ENCODE data around the gene RBMS1. TPM values are rescaled to one million over a fixed set of nuclear protein-coding genes. Genes with fewer than 3 reads are reported as not detected.

RBMS1 gene
- total RNA-seq, 1 donor from 2014 or later: 51.1 TPM

DNA sequence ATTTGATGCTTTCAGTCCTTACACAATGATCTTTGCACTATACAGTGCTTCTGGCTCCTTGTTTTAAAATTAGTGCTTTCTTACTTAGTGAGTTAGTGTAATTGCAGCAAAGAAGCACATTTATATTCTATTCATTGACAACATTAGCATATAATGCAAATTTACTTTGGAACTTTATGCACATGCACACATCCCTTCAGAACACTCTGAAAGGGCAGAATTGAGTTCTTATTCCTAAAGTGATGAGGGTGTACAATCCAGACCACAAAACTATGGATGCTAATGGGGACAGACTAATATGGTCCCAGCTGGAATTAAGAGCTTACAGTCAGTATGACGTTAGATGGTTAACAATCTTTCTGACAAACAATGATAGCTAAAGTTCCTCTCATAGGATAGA lies 127.1 kb downstream of the RBMS1 start:
- no peak for TF ChIP-seq CTCF (IDR thresholded peaks at IDR 0.05)

GRCh38 chr2:160365716-160366367 lies 127.8 kb downstream of the RBMS1 start:
- H3K4me1 ChIP-seq: peaks cover 3 to 53% of the 10 kb centered on the region in 2 donors
- no peak for TF ChIP-seq CTCF (IDR thresholded peaks at IDR 0.05)
- H3K4me3 ChIP-seq: no peak overlapping the region
- intact Hi-C loops (cut with DNase I): no loop called here
- H3K9me3 ChIP-seq: no peaks in the 10 kb centered on the region
- peak in 1 of 2 donors; percentile 74 for DNase-seq (ENCODE audit: low spot score in 2 of 2)
- H3K27me3 ChIP-seq: no peaks in the 10 kb centered on the region
- no peak overlapping the region for H3K27ac ChIP-seq
- peaks cover 4 to 6% of the 10 kb centered on the region in 2 donors for H3K36me3 ChIP-seq

More for the DNA sequence above, 127.1 kb downstream of the RBMS1 start:
- intact Hi-C loops (cut with DNase I): no loop called here
- no peaks in the 10 kb centered on the region for H3K27me3 ChIP-seq
- H3K9me3 ChIP-seq: no peaks in the 10 kb centered on the region
- no peak for DNase-seq (ENCODE audit: low spot score in 2 of 2)
- peaks cover 3 to 59% of the 10 kb centered on the region in 2 donors for H3K4me1 ChIP-seq
- H3K36me3 ChIP-seq: peaks cover 4 to 6% of the 10 kb centered on the region in 2 donors
- no peak overlapping the region for H3K4me3 ChIP-seq
- H3K27ac ChIP-seq: no peak overlapping the region

DNA sequence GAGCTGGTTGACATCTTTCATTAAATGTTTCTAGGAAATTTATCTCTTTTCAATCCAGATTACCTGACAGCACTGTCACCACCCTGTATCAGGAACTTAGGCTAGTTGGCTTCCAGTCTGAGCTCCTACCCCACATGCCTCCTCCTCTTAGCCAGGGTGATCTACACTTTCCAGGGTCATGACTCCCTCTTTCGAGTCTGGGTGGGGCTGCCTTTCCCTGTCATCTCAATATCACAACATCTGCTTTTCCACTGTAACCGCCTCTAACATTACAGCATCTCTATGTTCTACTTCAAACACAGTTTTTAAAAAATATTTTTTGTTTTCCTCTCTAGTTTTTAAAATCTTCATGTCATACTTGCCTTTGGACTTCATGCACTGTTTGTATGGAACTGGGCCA lies 129.2 kb downstream of the RBMS1 start:
- H3K4me3 ChIP-seq: no peak overlapping the region
- no peaks in the 10 kb centered on the region for H3K27me3 ChIP-seq
- H3K27ac ChIP-seq: no peak overlapping the region
- no peak for DNase-seq (ENCODE audit: low spot score in 2 of 2)
- intact Hi-C loops (cut with DNase I): no loop called here
- no peak for TF ChIP-seq CTCF (IDR thresholded peaks at IDR 0.05)
- H3K36me3 ChIP-seq: peaks cover 4 to 6% of the 10 kb centered on the region in 2 donors
- peaks cover 3 to 45% of the 10 kb centered on the region in 2 donors for H3K4me1 ChIP-seq
- H3K9me3 ChIP-seq: no peaks in the 10 kb centered on the region

GRCh38 chr2:160363961-160364360 lies 129.6 kb downstream of the RBMS1 start:
- no peak overlapping the region for H3K4me3 ChIP-seq
- H3K36me3 ChIP-seq: peaks cover 4 to 6% of the 10 kb centered on the region in 2 donors
- no peak overlapping the region for H3K27ac ChIP-seq
- no peaks in the 10 kb centered on the region for H3K9me3 ChIP-seq
- TF ChIP-seq CTCF (IDR thresholded peaks at IDR 0.05): no peak
- no peak for DNase-seq (ENCODE audit: low spot score in 2 of 2)
- H3K4me1 ChIP-seq: peaks cover 3 to 41% of the 10 kb centered on the region in 2 donors
- H3K27me3 ChIP-seq: no peaks in the 10 kb centered on the region
- intact Hi-C loops (cut with DNase I): no loop called here

- no peak for TF ChIP-seq CTCF (IDR thresholded peaks at IDR 0.05)
- Histone ChIP-seq H3K27me3 (no peaks in the 10 kb centered on the region), H3K4me3 (no peak overlapping the region), H3K4me1 (peaks cover 0 to 34% of the 10 kb centered on the region in 2 donors), H3K27ac (no peak overlapping the region), H3K9me3 (no peaks in the 10 kb centered on the region), H3K36me3 (peaks cover 4 to 6% of the 10 kb centered on the region in 2 donors)
- intact Hi-C loops (cut with DNase I): no loop called here
- DNase-seq (ENCODE audit: low spot score in 2 of 2): no peak
Measured at GRCh38 chr2:160363055-160363454, 130.6 kb downstream of the RBMS1 start.
